ENCODE measurements around the gene STIM1.

STIM1 gene

DNA sequence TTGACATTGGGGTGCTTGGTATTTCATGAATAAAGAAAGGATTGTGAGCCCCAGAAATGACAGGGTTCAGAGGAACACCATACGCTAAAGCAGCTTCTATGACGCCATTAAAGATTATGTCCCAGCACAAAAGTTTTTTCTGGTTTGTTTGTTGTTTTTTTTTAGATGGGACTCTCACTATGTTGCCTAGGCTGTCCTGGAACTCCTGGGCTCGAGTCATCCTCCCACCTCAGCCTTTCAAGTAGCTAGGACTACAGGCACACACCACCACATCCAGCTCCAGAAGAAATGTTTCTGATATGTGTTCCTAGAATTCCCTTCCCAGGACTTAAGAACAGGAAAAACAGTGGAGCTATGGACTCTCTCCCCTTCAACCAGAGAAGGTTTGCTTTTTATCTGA lies 12.1 kb upstream of the STIM1 start:
- Histone ChIP-seq H4K20me1 (ENCODE audit: control insufficient read depth, insufficient read depth, low read depth, low read length) (peaks cover under 1% of the 10 kb centered on the region; the same call in 1 of the 2 replicates), H3K27me3 (ENCODE audit: control insufficient read depth, low read length) (no peaks in the 10 kb centered on the region), H3K4me2 (ENCODE audit: low read length) (no peak overlapping the region), H3K9me3 (ENCODE audit: control insufficient read depth, insufficient read depth, low read length) (no peaks in the 10 kb centered on the region), H3K36me3 (ENCODE audit: control insufficient read depth, low read length) (peaks cover 14% of the 10 kb centered on the region), H3K9me2 (replicated peaks; ENCODE audit: control insufficient read depth, low read length) (no peaks in the 10 kb centered on the region), H3K79me2 (ENCODE audit: control insufficient read depth, low read length) (peaks cover 24% of the 10 kb centered on the region), H3K4me3 (ENCODE audit: low read length) (no peak overlapping the region), H3K4me1 (ENCODE audit: control insufficient read depth, low read length) (peaks cover 26% of the 10 kb centered on the region), H3K27ac (ENCODE audit: low read depth, low read length) (no peak overlapping the region), H3F3A (ENCODE audit: control insufficient read depth, insufficient read depth) (peaks cover 27% of the 10 kb centered on the region)
- no peak for TF ChIP-seq EZH2phosphoT487 (IDR thresholded peaks at IDR 0.05; ENCODE audit: borderline replicate concordance, low read length)
- TF ChIP-seq, protein P1, sequence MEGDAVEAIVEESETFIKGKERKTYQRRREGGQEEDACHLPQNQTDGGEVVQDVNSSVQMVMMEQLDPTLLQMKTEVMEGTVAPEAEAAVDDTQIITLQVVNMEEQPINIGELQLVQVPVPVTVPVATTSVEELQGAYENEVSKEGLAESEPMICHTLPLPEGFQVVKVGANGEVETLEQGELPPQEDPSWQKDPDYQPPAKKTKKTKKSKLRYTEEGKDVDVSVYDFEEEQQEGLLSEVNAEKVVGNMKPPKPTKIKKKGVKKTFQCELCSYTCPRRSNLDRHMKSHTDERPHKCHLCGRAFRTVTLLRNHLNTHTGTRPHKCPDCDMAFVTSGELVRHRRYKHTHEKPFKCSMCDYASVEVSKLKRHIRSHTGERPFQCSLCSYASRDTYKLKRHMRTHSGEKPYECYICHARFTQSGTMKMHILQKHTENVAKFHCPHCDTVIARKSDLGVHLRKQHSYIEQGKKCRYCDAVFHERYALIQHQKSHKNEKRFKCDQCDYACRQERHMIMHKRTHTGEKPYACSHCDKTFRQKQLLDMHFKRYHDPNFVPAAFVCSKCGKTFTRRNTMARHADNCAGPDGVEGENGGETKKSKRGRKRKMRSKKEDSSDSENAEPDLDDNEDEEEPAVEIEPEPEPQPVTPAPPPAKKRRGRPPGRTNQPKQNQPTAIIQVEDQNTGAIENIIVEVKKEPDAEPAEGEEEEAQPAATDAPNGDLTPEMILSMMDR (IDR thresholded peaks at IDR 0.05; ENCODE audit: low read depth, low read length, poor library complexity, severe bottlenecking) = no peak

DNA sequence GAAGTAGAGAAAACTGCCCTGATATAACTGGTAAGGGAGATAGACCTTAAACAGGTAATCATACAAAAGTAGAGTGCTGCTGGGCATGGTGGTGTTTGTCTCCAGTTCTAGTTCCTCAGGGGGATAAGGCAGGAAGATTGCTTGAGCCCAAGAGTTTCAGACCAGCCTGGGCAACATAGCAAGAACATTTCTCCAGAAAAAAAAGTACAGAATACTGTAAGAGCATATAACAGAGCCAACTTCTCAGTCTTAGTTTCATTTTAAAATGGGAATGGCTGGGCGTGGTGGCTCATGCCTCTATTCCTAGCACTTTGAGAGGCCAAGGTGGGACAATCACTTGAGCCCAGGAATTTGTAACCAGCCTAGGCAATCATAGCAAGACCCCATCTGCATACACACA lies 10.2 kb upstream of the STIM1 start:
- Histone ChIP-seq H3K9me3 (ENCODE audit: control insufficient read depth, insufficient read depth, low read length) (no peaks in the 10 kb centered on the region), H3K4me1 (ENCODE audit: control insufficient read depth, low read length) (peaks cover 8% of the 10 kb centered on the region), H3K27me3 (ENCODE audit: control insufficient read depth, low read length) (peaks cover 3% of the 10 kb centered on the region; the same call in 1 of the 2 replicates), H3K4me2 (ENCODE audit: low read length) (no peak overlapping the region), H3K4me3 (ENCODE audit: low read length) (no peak overlapping the region), H3K79me2 (ENCODE audit: control insufficient read depth, low read length) (peaks cover 5% of the 10 kb centered on the region), H3F3A (ENCODE audit: control insufficient read depth, insufficient read depth) (peaks cover 10% of the 10 kb centered on the region; the same call in 1 of the 2 replicates), H4K20me1 (ENCODE audit: control insufficient read depth, insufficient read depth, low read depth, low read length) (no peaks in the 10 kb centered on the region), H3K9me2 (replicated peaks; ENCODE audit: control insufficient read depth, low read length) (no peaks in the 10 kb centered on the region), H3K36me3 (ENCODE audit: control insufficient read depth, low read length) (no peaks in the 10 kb centered on the region), H3K27ac (ENCODE audit: low read depth, low read length) (no peak overlapping the region)
- TF ChIP-seq EZH2phosphoT487 (IDR thresholded peaks at IDR 0.05; ENCODE audit: borderline replicate concordance, low read length) = no peak
- TF ChIP-seq, protein P1 (IDR thresholded peaks at IDR 0.05; ENCODE audit: low read depth, low read length, poor library complexity, severe bottlenecking) = no peak

DNA sequence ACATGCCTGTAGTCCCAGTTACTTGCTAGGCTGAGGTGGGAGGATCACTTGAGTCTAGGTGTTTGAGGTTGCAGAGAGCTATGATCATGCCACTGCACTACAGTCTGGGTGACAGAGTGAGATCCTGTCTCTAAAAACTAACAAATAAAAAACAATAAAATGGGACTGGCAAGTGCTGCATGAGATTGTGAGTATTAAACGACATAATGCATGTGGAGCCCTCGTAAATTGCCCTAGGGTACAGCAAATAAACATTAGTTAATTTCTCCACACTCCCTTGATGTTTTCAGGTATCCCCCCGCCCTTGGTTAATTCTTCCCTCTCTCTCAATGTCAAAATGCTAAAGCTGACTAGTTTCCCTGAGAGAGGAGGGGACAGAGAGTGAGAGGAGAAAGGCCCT lies 9.8 kb upstream of the STIM1 start:
- no peak overlapping the region for H3K27ac ChIP-seq (ENCODE audit: low read depth, low read length)
- H3F3A ChIP-seq (ENCODE audit: control insufficient read depth, insufficient read depth) = peaks cover 10% of the 10 kb centered on the region; the same call in 1 of the 2 replicates
- H3K36me3 ChIP-seq (ENCODE audit: control insufficient read depth, low read length) = no peaks in the 10 kb centered on the region
- H3K27me3 ChIP-seq (ENCODE audit: control insufficient read depth, low read length) = peaks cover 3% of the 10 kb centered on the region; the same call in 1 of the 2 replicates
- H3K9me2 ChIP-seq (replicated peaks; ENCODE audit: control insufficient read depth, low read length) = no peaks in the 10 kb centered on the region
- no peak overlapping the region for H3K4me2 ChIP-seq (ENCODE audit: low read length)
- no peak overlapping the region for H3K4me3 ChIP-seq (ENCODE audit: low read length)
- H3K9me3 ChIP-seq (ENCODE audit: control insufficient read depth, insufficient read depth, low read length) = no peaks in the 10 kb centered on the region
- TF ChIP-seq, protein P1 (IDR thresholded peaks at IDR 0.05; ENCODE audit: low read depth, low read length, poor library complexity, severe bottlenecking) = no peak
- TF ChIP-seq EZH2phosphoT487 (IDR thresholded peaks at IDR 0.05; ENCODE audit: borderline replicate concordance, low read length) = no peak
- peaks cover 8% of the 10 kb centered on the region for H3K4me1 ChIP-seq (ENCODE audit: control insufficient read depth, low read length)
- H4K20me1 ChIP-seq (ENCODE audit: control insufficient read depth, insufficient read depth, low read depth, low read length) = no peaks in the 10 kb centered on the region
- peaks cover under 1% of the 10 kb centered on the region for H3K79me2 ChIP-seq (ENCODE audit: control insufficient read depth, low read length)
